Smooth muscle cell (in vitro differentiated cells): Measurements from ENCODE around the gene BIRC6. TPM values are rescaled to one million over a fixed set of nuclear protein-coding genes. Genes with fewer than 3 reads are reported as not detected.

ENCODE experiments used
- DNase-seq: peaks from one replicate; lab custom pipeline; 2025; ENCODE audit not compliant: unreplicated experiment; lab: John Stamatoyannopoulos, UW
- H2AFZ ChIP-seq: fragments of 200-600 bp; sonication (generic); 2 replicates; pipeline ENCODE4 v1.6.0; 2016; ENCODE audit warnings: antibody characterized with exemption, low read depth, mild to moderate bottlenecking
- H3F3A ChIP-seq: fragments of 200-600 bp; sonication (generic); 2 replicates; pipeline ENCODE4 v1.6.0; 2017; ENCODE audit warnings: antibody characterized with exemption, low read depth
- H3K27ac ChIP-seq: fragments of 200-600 bp; sonication (generic); 2 replicates; pipeline ENCODE4 v1.5.1; 2016; ENCODE audit warnings: low read depth, mild to moderate bottlenecking
- H3K27me3 ChIP-seq: fragments of 200-600 bp; sonication (generic); 2 replicates; pipeline ENCODE4 v1.6.1; 2016; ENCODE audit warnings: low read depth, mild to moderate bottlenecking
- H3K36me3 ChIP-seq: fragments of 200-600 bp; sonication (generic); 2 replicates; pipeline ENCODE4 v1.5.1; 2016; ENCODE audit warnings: low read depth
- H3K4me1 ChIP-seq: fragments of 200-600 bp; sonication (generic); 2 replicates; pipeline ENCODE4 v1.5.1; 2016; ENCODE audit warnings: low read depth
- H3K4me2 ChIP-seq: fragments of 200-600 bp; sonication (generic); 2 replicates; pipeline ENCODE4 v1.6.0; 2016; ENCODE audit warnings: mild to moderate bottlenecking
- H3K4me3 ChIP-seq: fragments of 200-600 bp; sonication (generic); 2 replicates; pipeline ENCODE4 v1.5.1; 2016; ENCODE audit warnings: mild to moderate bottlenecking
- H3K79me2 ChIP-seq: fragments of 200-600 bp; sonication (generic); 2 replicates; pipeline ENCODE4 v1.6.0; 2016; ENCODE audit warnings: low read depth, mild to moderate bottlenecking
- H3K9ac ChIP-seq: fragments of 200-600 bp; sonication (generic); 2 replicates; pipeline ENCODE4 v1.6.0; 2016; ENCODE audit warnings: low read depth
- H3K9me3 ChIP-seq: fragments of 200-600 bp; sonication (generic); replicated peaks from 2 replicates; pipeline ENCODE4 v1.5.1; 2016; ENCODE audit warnings: low read depth
- H4K20me1 ChIP-seq: fragments of 200-600 bp; sonication (generic); 2 replicates; pipeline ENCODE4 v1.6.0; 2016; ENCODE audit warnings: low read depth
- CTCF ChIP-seq: fragments of 200-600 bp; sonication (generic); IDR thresholded peaks from 2 replicates; pipeline ENCODE4 v1.5.1; 2017; ENCODE audit warnings: borderline replicate concordance, mild to moderate bottlenecking, antibody characterized with exemption; ENCODE audit not compliant: insufficient read depth, poor library complexity, severe bottlenecking
- WGBS: methylation state at CpG from one replicate; pipeline ENCODE4 v1.1.7; 2016; ENCODE audit warnings: low lambda C conversion rate; 5-methylcytosine and 5-hydroxymethylcytosine counted together
- polyA plus RNA-seq: library from polyadenylated mRNA; unstranded; fragments of >200 nt; fragmentation: Nextera tagmentation; extraction: Ambion mirVana; gene quantifications from 2 replicates; pipeline ENCODE4 v1.2.1, GENCODE V29; 2016
- total RNA-seq: library from RNA; depleted of rRNA; stranded (reverse); fragments of >200 nt; gene quantifications from 2 replicates; pipeline ENCODE4 v1.2.3, GENCODE V29; 2014

BIRC6 gene
- total and polyA plus RNA-seq, 2 experiments from 2014 or later: 12.4 to 79.8 TPM

DNA sequence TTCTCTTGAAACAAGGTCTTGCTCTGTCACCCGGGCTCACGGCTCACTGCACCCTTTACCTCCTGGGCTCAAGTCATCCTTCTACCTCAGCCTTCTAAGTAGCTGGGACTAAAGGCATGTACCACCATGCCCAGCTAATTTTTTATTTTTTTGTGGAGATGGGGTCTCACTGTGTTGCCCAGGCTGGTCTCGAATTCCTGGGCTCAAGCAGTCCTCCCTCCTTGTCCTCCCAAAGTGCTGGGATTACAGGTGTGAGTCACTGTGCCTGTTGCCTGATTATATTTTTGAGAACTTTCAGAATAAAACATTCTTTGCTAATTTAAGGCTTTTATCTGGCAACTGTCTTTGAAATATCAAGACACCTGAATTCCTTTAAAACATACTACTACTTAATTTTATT, 47.9 kb downstream of the BIRC6 start:
- Histone ChIP-seq H3F3A (peaks cover 3% of the 10 kb centered on the region), H3K9ac (no peak overlapping the region), H3K4me2 (no peak overlapping the region), H3K79me2 (peaks cover 3% of the 10 kb centered on the region), H4K20me1 (peaks cover 17% of the 10 kb centered on the region), H3K4me1 (no peaks in the 10 kb centered on the region), H3K36me3 (peaks cover 7% of the 10 kb centered on the region), H3K4me3 (no peak overlapping the region), H3K27ac (no peak overlapping the region), H3K27me3 (no peaks in the 10 kb centered on the region), H3K9me3 (no peaks in the 10 kb centered on the region), H2AFZ (no peak overlapping the region)
- DNase-seq: no peak
- no peak for TF ChIP-seq CTCF
- WGBS: 100% methylated on average over 3 of the region's 3 CpGs

- Histone ChIP-seq H3K9ac (no peak overlapping the region), H3F3A (no peaks in the 10 kb centered on the region), H3K36me3 (peaks cover 14% of the 10 kb centered on the region), H3K27me3 (no peaks in the 10 kb centered on the region), H3K4me3 (no peak overlapping the region), H3K9me3 (no peaks in the 10 kb centered on the region), H3K4me1 (no peaks in the 10 kb centered on the region), H3K27ac (no peak overlapping the region), H3K79me2 (peaks cover 60% of the 10 kb centered on the region), H4K20me1 (peaks cover 16% of the 10 kb centered on the region), H3K4me2 (no peak overlapping the region), H2AFZ (no peak overlapping the region)
- WGBS: no CpG with 5 or more reads among the region's 1 CpG
- no peak for TF ChIP-seq CTCF
- no peak for DNase-seq
These were observed 59.7 kb downstream of the BIRC6 start for GRCh38 chr2:32416519-32416918.

GRCh38 chr2:32417659-32418058, 60.8 kb downstream of the BIRC6 start:
- Histone ChIP-seq H3K27me3 (no peaks in the 10 kb centered on the region), H3K9me3 (no peaks in the 10 kb centered on the region), H3K27ac (no peak overlapping the region), H3F3A (no peaks in the 10 kb centered on the region), H2AFZ (no peak overlapping the region), H3K4me2 (no peak overlapping the region), H3K36me3 (peaks cover 17% of the 10 kb centered on the region), H3K79me2 (peaks cover 71% of the 10 kb centered on the region), H3K4me1 (no peaks in the 10 kb centered on the region), H4K20me1 (peaks cover 21% of the 10 kb centered on the region), H3K9ac (no peak overlapping the region), H3K4me3 (no peak overlapping the region)
- TF ChIP-seq CTCF: no peak
- WGBS: 97% methylated on average over 10 of the region's 10 CpGs
- no peak for DNase-seq

DNA sequence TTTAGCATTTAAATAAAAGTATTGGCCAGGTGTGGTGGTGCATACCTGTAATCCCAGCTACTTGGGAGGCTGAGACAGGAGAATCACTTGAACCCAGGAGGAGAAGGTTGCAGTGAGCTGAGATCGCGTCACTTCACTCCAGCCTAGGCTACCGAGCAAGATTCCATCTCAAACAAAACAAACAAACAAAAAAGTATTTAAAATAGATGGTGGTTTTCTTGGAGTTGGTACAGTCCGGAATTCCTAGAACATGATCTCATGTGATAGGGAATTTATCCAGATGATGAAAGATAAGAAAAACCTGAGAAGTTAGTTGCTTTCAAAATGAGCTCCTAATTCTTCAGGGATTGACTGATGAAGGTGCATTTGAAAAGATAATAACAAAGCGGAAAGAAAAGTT, 62.0 kb downstream of the BIRC6 start:
- Histone ChIP-seq H3K4me3 (no peak overlapping the region), H3K27ac (no peak overlapping the region), H3K79me2 (peaks cover 82% of the 10 kb centered on the region), H3K4me1 (no peaks in the 10 kb centered on the region), H3K27me3 (no peaks in the 10 kb centered on the region), H4K20me1 (peaks cover 29% of the 10 kb centered on the region), H3K4me2 (no peak overlapping the region), H3K9me3 (no peaks in the 10 kb centered on the region), H3K36me3 (peaks cover 17% of the 10 kb centered on the region), H2AFZ (no peak overlapping the region), H3K9ac (no peak overlapping the region), H3F3A (no peaks in the 10 kb centered on the region)
- TF ChIP-seq CTCF: no peak
- DNase-seq: no peak
- WGBS: 92% methylated on average over 5 of the region's 5 CpGs
